ENCODE data around the gene ANTXR1. TPM values are rescaled to one million over a fixed set of nuclear protein-coding genes. Genes with fewer than 3 reads are reported as not detected.

The ANTXR1 gene
- total and polyA plus RNA-seq, 2 donors (not counting 3 experiments of a cell fraction or from before 2014, with no cell fraction given) = 4.2 to 17.3 TPM

- ChIA-PET POLR2A (no interaction called here), CTCF (no interaction called here)
- no peak for FAIRE-seq
- Histone ChIP-seq H3K27ac (ENCODE audit: insufficient read depth, low read depth, low read length) (no peak overlapping the region), H3K9me3 (replicated peaks; ENCODE audit: control insufficient read depth, insufficient read depth, low read length) (no peaks in the 10 kb centered on the region), H3K36me3 (ENCODE audit: control insufficient read depth in 2 of 2, extremely low read depth in 1 of 2, insufficient read depth in 2 of 2, low read length in 2 of 2) (no peaks in the 10 kb centered on the region), H4K20me1 (replicated peaks; ENCODE audit: control insufficient read depth, extremely low read depth, insufficient read depth, low read length) (no peaks in the 10 kb centered on the region), H3K4me1 (ENCODE audit: control insufficient read depth, extremely low read depth, insufficient read depth, low read length) (peaks cover 8% of the 10 kb centered on the region), H3K4me2 (ENCODE audit: insufficient read depth, low read length) (no peak overlapping the region), H3K9ac (replicated peaks; ENCODE audit: extremely low read depth, insufficient read depth, low read length) (no peak overlapping the region), H2AFZ (ENCODE audit: low read depth, low read length) (no peak overlapping the region), H3K4me3 (replicated peaks in 1 of 3; ENCODE audit: insufficient read depth in 1 of 3, low read depth in 1 of 3, low read length in 3 of 3) (no peak overlapping the region), H3K79me2 (ENCODE audit: control insufficient read depth, insufficient read depth, low read length) (no peaks in the 10 kb centered on the region), H3K9me1 (replicated peaks; ENCODE audit: control insufficient read depth, extremely low read depth, insufficient read depth, low read length) (no peaks in the 10 kb centered on the region), H3K27me3 (ENCODE audit: control insufficient read depth in 2 of 2, insufficient read depth in 2 of 2, low read length in 2 of 2) (no peaks in the 10 kb centered on the region)
- no peak for TF ChIP-seq MYC (IDR thresholded peaks at IDR 0.05; ENCODE audit: low read depth, low read length)
- no peak for TF ChIP-seq POLR2A (IDR thresholded peaks at IDR 0.05; ENCODE audit: low read depth, low read length)
- intact Hi-C loops (cut with micrococcal nuclease) (no loop called here), dilution Hi-C loops (cut with MboI; ENCODE audit: extremely low pct_ligation_motif_present, low sequenced_read_pairs) (no loop called here)
- no TSS peak for BruUV-seq (replicated peaks)
- DNase-seq (ENCODE audit: low read depth, low spot score) = no peak
These were observed 74.9 kb downstream of the ANTXR1 start for GRCh38 chr2:69087912-69088240.

- H3K4me1 ChIP-seq (ENCODE audit: control insufficient read depth, extremely low read depth, insufficient read depth, low read length) = peaks cover 3% of the 10 kb centered on the region
- H3K4me3 ChIP-seq (replicated peaks in 1 of 3; ENCODE audit: insufficient read depth in 1 of 3, low read depth in 1 of 3, low read length in 3 of 3) = no peak overlapping the region
- no peaks in the 10 kb centered on the region for H3K9me1 ChIP-seq (replicated peaks; ENCODE audit: control insufficient read depth, extremely low read depth, insufficient read depth, low read length)
- BruUV-seq (replicated peaks) = no TSS peak
- DNase-seq (ENCODE audit: low read depth, low spot score) (no peak), FAIRE-seq (no peak)
- no peak for TF ChIP-seq MAX (IDR thresholded peaks at IDR 0.05; ENCODE audit: insufficient read depth, insufficient read length)
- TF ChIP-seq FOS (IDR thresholded peaks at IDR 0.05; ENCODE audit: borderline replicate concordance, insufficient read depth, low read length) = no peak
- TF ChIP-seq GATA2 (IDR thresholded peaks at IDR 0.05; ENCODE audit: insufficient read depth, insufficient read length, low read depth, low read length) = no peak
- TF ChIP-seq POLR2AphosphoS5 (IDR thresholded peaks at IDR 0.05; ENCODE audit: insufficient read depth, low read depth, low read length) = no peak
- H3K27me3 ChIP-seq (ENCODE audit: control insufficient read depth in 2 of 2, insufficient read depth in 2 of 2, low read length in 2 of 2) = no peaks in the 10 kb centered on the region
- no peak overlapping the region for H3K4me2 ChIP-seq (ENCODE audit: insufficient read depth, low read length)
- no peaks in the 10 kb centered on the region for H3K79me2 ChIP-seq (ENCODE audit: control insufficient read depth, insufficient read depth, low read length)
- intact Hi-C loops (cut with micrococcal nuclease) (no loop called here), dilution Hi-C loops (cut with MboI; ENCODE audit: extremely low pct_ligation_motif_present, low sequenced_read_pairs) (no loop called here)
- H3K27ac ChIP-seq (ENCODE audit: insufficient read depth, low read depth, low read length) = no peak overlapping the region
- ChIA-PET CTCF (interaction anchor here (1.5 to 1.9 kb wide), 2 partner anchors 9 to 11 kb away, joined by 3 to 5 read pairs; no protein-coding TSS in a partner anchor), POLR2A (no interaction called here)
- H4K20me1 ChIP-seq (replicated peaks; ENCODE audit: control insufficient read depth, extremely low read depth, insufficient read depth, low read length) = no peaks in the 10 kb centered on the region
- no peak overlapping the region for H3K9ac ChIP-seq (replicated peaks; ENCODE audit: extremely low read depth, insufficient read depth, low read length)
- H3K9me3 ChIP-seq (replicated peaks; ENCODE audit: control insufficient read depth, insufficient read depth, low read length) = no peaks in the 10 kb centered on the region
- H2AFZ ChIP-seq (ENCODE audit: low read depth, low read length) = no peak overlapping the region
- H3K36me3 ChIP-seq (ENCODE audit: control insufficient read depth in 2 of 2, extremely low read depth in 1 of 2, insufficient read depth in 2 of 2, low read length in 2 of 2) = no peaks in the 10 kb centered on the region
These were observed 75.5 kb downstream of the ANTXR1 start for GRCh38 chr2:69088466-69088865.
